ENCODE measurements around the gene CNFN.

The CNFN gene

DNA sequence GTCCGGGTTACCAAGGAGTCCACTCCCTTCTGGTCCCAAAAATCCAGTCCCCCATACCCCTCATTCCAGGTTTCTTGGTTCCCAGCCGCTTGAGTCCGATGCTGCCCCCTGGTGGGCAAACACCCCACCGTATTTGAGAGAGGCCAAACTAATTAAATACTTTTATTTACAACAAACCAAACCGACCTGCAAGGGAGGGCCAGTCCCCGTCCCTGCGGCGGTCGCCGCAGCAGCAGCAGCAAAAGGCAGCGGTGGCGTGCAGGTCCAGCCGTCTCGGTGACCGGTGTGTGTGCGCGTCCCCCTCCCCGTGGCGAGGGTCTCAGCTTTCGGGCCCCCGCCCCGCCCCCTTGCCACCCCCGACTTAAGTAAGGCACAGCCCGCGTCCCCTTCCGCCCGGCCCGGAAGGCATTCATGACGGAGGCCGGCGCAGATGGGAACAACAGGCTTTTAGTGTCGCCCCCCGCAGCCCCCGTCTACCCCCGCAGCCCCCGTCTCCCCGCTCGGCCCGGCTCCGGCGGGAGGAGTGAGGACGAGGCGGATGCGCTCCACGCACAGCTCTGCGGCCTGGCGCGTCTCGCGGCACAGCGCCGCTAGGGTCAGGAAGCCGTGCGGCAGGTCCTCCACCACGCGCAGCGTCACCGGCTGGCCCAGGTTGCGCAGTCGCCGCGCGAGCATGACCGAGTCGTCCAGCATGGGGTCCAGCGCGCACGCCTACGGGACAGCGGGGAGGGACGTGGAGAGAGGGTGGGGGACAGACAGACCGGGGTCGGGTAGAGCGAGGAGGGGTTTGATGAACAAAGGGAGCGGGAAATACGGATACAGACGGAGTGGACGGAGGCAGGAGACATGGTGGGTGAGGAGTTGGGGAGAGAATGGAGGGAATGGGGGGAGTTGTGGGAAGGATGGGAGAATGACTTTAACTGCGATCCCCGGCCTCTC lies 11.5 kb upstream of the CNFN start:
- H3K9me3 ChIP-seq (ENCODE audit: control insufficient read depth, insufficient read depth, low read length), result no peaks in the 10 kb centered on the region
- no peaks in the 10 kb centered on the region for H3K9me2 ChIP-seq (replicated peaks; ENCODE audit: control insufficient read depth, low read length)
- TF ChIP-seq, protein P1, sequence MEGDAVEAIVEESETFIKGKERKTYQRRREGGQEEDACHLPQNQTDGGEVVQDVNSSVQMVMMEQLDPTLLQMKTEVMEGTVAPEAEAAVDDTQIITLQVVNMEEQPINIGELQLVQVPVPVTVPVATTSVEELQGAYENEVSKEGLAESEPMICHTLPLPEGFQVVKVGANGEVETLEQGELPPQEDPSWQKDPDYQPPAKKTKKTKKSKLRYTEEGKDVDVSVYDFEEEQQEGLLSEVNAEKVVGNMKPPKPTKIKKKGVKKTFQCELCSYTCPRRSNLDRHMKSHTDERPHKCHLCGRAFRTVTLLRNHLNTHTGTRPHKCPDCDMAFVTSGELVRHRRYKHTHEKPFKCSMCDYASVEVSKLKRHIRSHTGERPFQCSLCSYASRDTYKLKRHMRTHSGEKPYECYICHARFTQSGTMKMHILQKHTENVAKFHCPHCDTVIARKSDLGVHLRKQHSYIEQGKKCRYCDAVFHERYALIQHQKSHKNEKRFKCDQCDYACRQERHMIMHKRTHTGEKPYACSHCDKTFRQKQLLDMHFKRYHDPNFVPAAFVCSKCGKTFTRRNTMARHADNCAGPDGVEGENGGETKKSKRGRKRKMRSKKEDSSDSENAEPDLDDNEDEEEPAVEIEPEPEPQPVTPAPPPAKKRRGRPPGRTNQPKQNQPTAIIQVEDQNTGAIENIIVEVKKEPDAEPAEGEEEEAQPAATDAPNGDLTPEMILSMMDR (IDR thresholded peaks at IDR 0.05; ENCODE audit: low read depth, low read length, poor library complexity, severe bottlenecking), result peak; percentile 88
- no peak for TF ChIP-seq EZH2phosphoT487 (IDR thresholded peaks at IDR 0.05; ENCODE audit: borderline replicate concordance, low read length)
- peaks cover 25% of the 10 kb centered on the region for H3K36me3 ChIP-seq (ENCODE audit: control insufficient read depth, low read length)
- H3K4me2 ChIP-seq (ENCODE audit: low read length), result peak overlapping the region; percentile 99
- H4K20me1 ChIP-seq (ENCODE audit: control insufficient read depth, insufficient read depth, low read depth, low read length), result no peaks in the 10 kb centered on the region; the same call in 1 of the 2 replicates
- H3K27me3 ChIP-seq (ENCODE audit: control insufficient read depth, low read length), result no peaks in the 10 kb centered on the region
- peaks cover 2% of the 10 kb centered on the region; the same call in 1 of the 2 replicates for H3F3A ChIP-seq (ENCODE audit: control insufficient read depth, insufficient read depth)
- H3K4me3 ChIP-seq (ENCODE audit: low read length), result peak overlapping the region; percentile 83
- no peak overlapping the region; the same call in 1 of the 2 replicates for H3K27ac ChIP-seq (ENCODE audit: low read depth, low read length)
- H3K4me1 ChIP-seq (ENCODE audit: control insufficient read depth, low read length), result peaks cover 23% of the 10 kb centered on the region
- H3K79me2 ChIP-seq (ENCODE audit: control insufficient read depth, low read length), result peaks cover 15% of the 10 kb centered on the region

DNA sequence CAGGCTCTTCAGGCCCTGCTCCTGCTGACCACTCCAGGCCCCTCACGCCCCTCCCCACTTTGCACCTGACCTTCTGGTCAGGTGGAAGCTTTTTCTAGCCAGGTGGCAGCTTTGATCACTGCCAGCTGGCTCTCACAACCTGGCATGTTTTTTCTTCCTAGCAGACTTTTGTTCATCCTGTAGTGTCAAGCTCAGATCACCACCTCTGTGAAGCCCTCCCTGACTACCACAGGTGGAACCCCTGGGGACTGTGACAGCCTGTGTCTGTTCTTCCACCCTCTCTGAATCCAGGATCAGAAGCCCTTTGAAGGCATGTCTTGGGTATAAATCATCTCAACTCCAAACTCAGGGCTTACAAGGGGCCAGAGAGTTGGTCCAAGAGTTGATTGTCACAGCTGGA lies 10.3 kb upstream of the CNFN start:
- no peaks in the 10 kb centered on the region for H3K27me3 ChIP-seq (ENCODE audit: control insufficient read depth, low read length)
- peaks cover 5% of the 10 kb centered on the region; the same call in 1 of the 2 replicates for H3F3A ChIP-seq (ENCODE audit: control insufficient read depth, insufficient read depth)
- H3K9me2 ChIP-seq (replicated peaks; ENCODE audit: control insufficient read depth, low read length), result no peaks in the 10 kb centered on the region
- H3K4me1 ChIP-seq (ENCODE audit: control insufficient read depth, low read length), result peaks cover 33% of the 10 kb centered on the region
- no peak overlapping the region for H3K27ac ChIP-seq (ENCODE audit: low read depth, low read length)
- H3K79me2 ChIP-seq (ENCODE audit: control insufficient read depth, low read length), result peaks cover 15% of the 10 kb centered on the region
- no peak overlapping the region for H3K4me3 ChIP-seq (ENCODE audit: low read length)
- TF ChIP-seq EZH2phosphoT487 (IDR thresholded peaks at IDR 0.05; ENCODE audit: borderline replicate concordance, low read length), result no peak
- H3K9me3 ChIP-seq (ENCODE audit: control insufficient read depth, insufficient read depth, low read length), result no peaks in the 10 kb centered on the region
- no peak overlapping the region for H3K4me2 ChIP-seq (ENCODE audit: low read length)
- no peaks in the 10 kb centered on the region; the same call in 1 of the 2 replicates for H4K20me1 ChIP-seq (ENCODE audit: control insufficient read depth, insufficient read depth, low read depth, low read length)
- peaks cover 15% of the 10 kb centered on the region for H3K36me3 ChIP-seq (ENCODE audit: control insufficient read depth, low read length)

DNA sequence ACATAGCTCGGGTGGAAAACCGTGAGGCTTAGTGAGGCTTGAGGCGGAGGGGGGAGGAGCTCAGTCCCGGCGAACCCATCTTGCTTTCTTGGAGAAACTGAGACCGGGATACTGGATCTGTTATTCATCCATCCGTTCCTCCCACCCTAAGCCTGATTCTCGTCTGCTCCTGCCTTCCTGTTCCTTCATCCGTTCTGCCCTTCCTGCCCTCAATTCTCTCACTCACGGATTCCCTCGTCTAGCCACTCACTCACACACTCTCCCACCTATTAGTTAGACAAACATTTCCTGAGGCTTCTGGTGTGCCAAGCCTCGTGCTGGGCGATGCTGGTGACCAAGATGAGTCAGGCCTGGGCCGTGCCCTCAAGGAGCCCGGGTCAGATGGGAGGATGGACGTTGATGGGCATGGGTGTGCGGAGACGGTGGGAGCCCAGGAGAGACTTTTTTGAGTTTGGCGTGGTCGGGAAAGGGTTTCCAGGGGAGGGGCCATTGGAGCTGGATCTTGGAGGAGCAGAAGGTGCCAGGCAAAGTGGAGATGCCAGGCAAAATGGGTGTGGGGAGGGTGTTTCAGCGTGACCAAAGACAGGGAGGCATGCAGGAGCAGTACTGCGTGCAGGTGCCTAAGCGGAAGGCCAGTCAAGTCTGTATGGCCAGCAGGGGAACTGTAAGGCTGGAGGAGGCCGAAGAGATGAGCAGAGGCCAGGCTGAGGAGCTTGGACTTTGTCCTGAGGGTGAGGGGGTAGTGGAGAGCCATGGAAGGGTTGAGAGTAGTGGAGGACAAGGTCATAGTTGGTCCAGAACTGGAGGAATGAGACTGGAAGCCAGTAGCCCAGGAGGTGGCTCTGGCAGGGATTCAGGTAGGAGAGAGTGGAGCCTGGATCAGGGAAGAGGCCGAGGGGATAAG lies 7.4 kb upstream of the CNFN start:
- Histone ChIP-seq H3K27ac (ENCODE audit: low read depth, low read length) (peak overlapping the region; percentile 26; the same call in 1 of the 2 replicates), H4K20me1 (ENCODE audit: control insufficient read depth, insufficient read depth, low read depth, low read length) (no peaks in the 10 kb centered on the region; the same call in 1 of the 2 replicates), H3K9me3 (ENCODE audit: control insufficient read depth, insufficient read depth, low read length) (no peaks in the 10 kb centered on the region), H3K9me2 (replicated peaks; ENCODE audit: control insufficient read depth, low read length) (no peaks in the 10 kb centered on the region), H3K4me3 (ENCODE audit: low read length) (peak overlapping the region; percentile 87), H3K36me3 (ENCODE audit: control insufficient read depth, low read length) (no peaks in the 10 kb centered on the region; the same call in none of the 2 replicates), H3K27me3 (ENCODE audit: control insufficient read depth, low read length) (peaks cover 3% of the 10 kb centered on the region; the same call in 1 of the 2 replicates), H3K4me2 (ENCODE audit: low read length) (peak overlapping the region; percentile 87), H3K4me1 (ENCODE audit: control insufficient read depth, low read length) (peaks cover 33% of the 10 kb centered on the region), H3F3A (ENCODE audit: control insufficient read depth, insufficient read depth) (peaks cover 5% of the 10 kb centered on the region; the same call in 1 of the 2 replicates), H3K79me2 (ENCODE audit: control insufficient read depth, low read length) (peaks cover 15% of the 10 kb centered on the region)
- no peak for TF ChIP-seq EZH2phosphoT487 (IDR thresholded peaks at IDR 0.05; ENCODE audit: borderline replicate concordance, low read length)
- TF ChIP-seq, protein P1 (IDR thresholded peaks at IDR 0.05; ENCODE audit: low read depth, low read length, poor library complexity, severe bottlenecking), result no peak
